Measurements from ENCODE around the gene NR5A2. TPM values are rescaled to one million over a fixed set of nuclear protein-coding genes. Genes with fewer than 3 reads are reported as not detected.

The NR5A2 gene
- total and polyA plus RNA-seq, 7 experiments from 2014 or later, result 0.10 TPM; not detected in 6

GRCh38 chr1:200172311-200172710 lies 144.8 kb downstream of the NR5A2 start:
- no peak overlapping the region for H3K27ac Mint-ChIP-seq
- H3K4me3 Mint-ChIP-seq, result no peak overlapping the region
- Histone ChIP-seq H3K27ac (ENCODE audit: low read depth, low read length) (no peak overlapping the region), H3K9me3 (ENCODE audit: control insufficient read depth in 2 of 3, low read length in 3 of 3) (no peaks in the 10 kb centered on the region), H3K36me3 (ENCODE audit: control insufficient read depth in 2 of 3, insufficient read depth in 3 of 3, low read length in 3 of 3) (no peaks in the 10 kb centered on the region), H3K4me3 (ENCODE audit: low read length) (no peak overlapping the region), H3K27me3 (ENCODE audit: control insufficient read depth in 2 of 2, insufficient read depth in 2 of 2, low read length in 2 of 2) (no peaks in the 10 kb centered on the region), H3K4me1 (ENCODE audit: control insufficient read depth in 2 of 2, insufficient read depth in 2 of 2, low read length in 2 of 2) (no peaks in the 10 kb centered on the region)
- peaks cover 0 to 34% (median 0%) of the 10 kb centered on the region in 5 donors for H3K27me3 Mint-ChIP-seq
- intact Hi-C loops (cut with micrococcal nuclease), result no loop called here
- DNase-seq, result no peak
- H3K36me3 Mint-ChIP-seq, result no peaks in the 10 kb centered on the region
- POLR2A ChIA-PET, result interaction anchor here (1.5 kb wide), 1 partner anchor 18 kb away, joined by 3 read pairs; no protein-coding TSS in a partner anchor
- CTCF ChIA-PET, result no interaction called here
- H3K9me3 Mint-ChIP-seq, result peaks cover 0 to 4% (median 0%) of the 10 kb centered on the region in 11 donors
- ATAC-seq, result no peak
- peaks cover 0 to 4% (median 0%) of the 10 kb centered on the region in 7 donors for H3K4me1 Mint-ChIP-seq

GRCh38 chr1:200173097-200173618 lies 145.6 kb downstream of the NR5A2 start:
- Histone ChIP-seq H3K36me3 (ENCODE audit: control insufficient read depth in 2 of 3, insufficient read depth in 3 of 3, low read length in 3 of 3) (no peaks in the 10 kb centered on the region), H3K27ac (ENCODE audit: low read depth, low read length) (no peak overlapping the region), H3K4me3 (ENCODE audit: low read length) (no peak overlapping the region), H3K27me3 (ENCODE audit: control insufficient read depth in 2 of 2, insufficient read depth in 2 of 2, low read length in 2 of 2) (no peaks in the 10 kb centered on the region), H3K4me1 (ENCODE audit: control insufficient read depth in 2 of 2, insufficient read depth in 2 of 2, low read length in 2 of 2) (no peaks in the 10 kb centered on the region), H3K9me3 (ENCODE audit: control insufficient read depth in 2 of 3, low read length in 3 of 3) (no peaks in the 10 kb centered on the region)
- CTCF ChIA-PET, result no interaction called here
- peaks cover 0 to 30% (median 0%) of the 10 kb centered on the region in 5 donors for H3K27me3 Mint-ChIP-seq
- H3K27ac Mint-ChIP-seq, result no peak overlapping the region
- ATAC-seq (no peak), DNase-seq (no peak)
- peaks cover 0 to 4% (median 0%) of the 10 kb centered on the region in 7 donors for H3K4me1 Mint-ChIP-seq
- POLR2A ChIA-PET, result no interaction called here
- H3K4me3 Mint-ChIP-seq, result no peak overlapping the region
- no peaks in the 10 kb centered on the region for H3K36me3 Mint-ChIP-seq
- intact Hi-C loops (cut with micrococcal nuclease), result no loop called here
- H3K9me3 Mint-ChIP-seq, result peaks cover 0 to 2% (median 0%) of the 10 kb centered on the region in 11 donors

- Mint-ChIP-seq H3K27ac (no peak overlapping the region), H3K27me3 (peaks cover 0 to 25% (median 0%) of the 10 kb centered on the region in 5 donors), H3K4me1 (peaks cover 0 to 4% (median 0%) of the 10 kb centered on the region in 7 donors), H3K9me3 (peaks cover 0 to 2% (median 0%) of the 10 kb centered on the region in 11 donors), H3K4me3 (no peak overlapping the region), H3K36me3 (no peaks in the 10 kb centered on the region)
- Histone ChIP-seq H3K4me1 (ENCODE audit: control insufficient read depth in 2 of 2, insufficient read depth in 2 of 2, low read length in 2 of 2) (no peaks in the 10 kb centered on the region), H3K36me3 (ENCODE audit: control insufficient read depth in 2 of 3, insufficient read depth in 3 of 3, low read length in 3 of 3) (no peaks in the 10 kb centered on the region), H3K4me3 (ENCODE audit: low read length) (no peak overlapping the region), H3K27me3 (ENCODE audit: control insufficient read depth in 2 of 2, insufficient read depth in 2 of 2, low read length in 2 of 2) (no peaks in the 10 kb centered on the region), H3K27ac (ENCODE audit: low read depth, low read length) (no peak overlapping the region), H3K9me3 (ENCODE audit: control insufficient read depth in 2 of 3, low read length in 3 of 3) (no peaks in the 10 kb centered on the region)
- no peak for ATAC-seq
- DNase-seq, result no peak
- POLR2A ChIA-PET, result no interaction called here
- intact Hi-C loops (cut with micrococcal nuclease), result no loop called here
- CTCF ChIA-PET, result interaction anchor here (1.2 kb wide), 1 partner anchor 21 kb away, joined by 3 read pairs; no protein-coding TSS in a partner anchor
Measured at GRCh38 chr1:200174525-200175295, 147.2 kb downstream of the NR5A2 start.

GRCh38 chr1:200176181-200176580 lies 148.7 kb downstream of the NR5A2 start:
- H3K4me3 Mint-ChIP-seq, result no peak overlapping the region
- no peaks in the 10 kb centered on the region for H3K36me3 Mint-ChIP-seq
- peaks cover 0 to 2% (median 0%) of the 10 kb centered on the region in 11 donors for H3K9me3 Mint-ChIP-seq
- ChIA-PET CTCF (no interaction called here), POLR2A (no interaction called here)
- DNase-seq (no peak), ATAC-seq (no peak)
- H3K4me3 ChIP-seq (ENCODE audit: low read length), result no peak overlapping the region
- H3K27ac ChIP-seq (ENCODE audit: low read depth, low read length), result no peak overlapping the region
- H3K9me3 ChIP-seq (ENCODE audit: control insufficient read depth in 2 of 3, low read length in 3 of 3), result no peaks in the 10 kb centered on the region
- H3K27ac Mint-ChIP-seq, result no peak overlapping the region
- no peaks in the 10 kb centered on the region for H3K4me1 ChIP-seq (ENCODE audit: control insufficient read depth in 2 of 2, insufficient read depth in 2 of 2, low read length in 2 of 2)
- peaks cover 0 to 4% (median 0%) of the 10 kb centered on the region in 7 donors for H3K4me1 Mint-ChIP-seq
- no peaks in the 10 kb centered on the region for H3K36me3 ChIP-seq (ENCODE audit: control insufficient read depth in 2 of 3, insufficient read depth in 3 of 3, low read length in 3 of 3)
- peaks cover 0 to 20% (median 7%) of the 10 kb centered on the region in 5 donors for H3K27me3 Mint-ChIP-seq
- H3K27me3 ChIP-seq (ENCODE audit: control insufficient read depth in 2 of 2, insufficient read depth in 2 of 2, low read length in 2 of 2), result no peaks in the 10 kb centered on the region
- intact Hi-C loops (cut with micrococcal nuclease), result no loop called here

- CTCF ChIA-PET, result no interaction called here
Measured at GRCh38 chr1:200176798-200177197, 149.3 kb downstream of the NR5A2 start.

GRCh38 chr1:200178340-200178739 lies 150.8 kb downstream of the NR5A2 start:
- Mint-ChIP-seq H3K9me3 (peaks cover 0 to 2% (median 0%) of the 10 kb centered on the region in 11 donors), H3K4me3 (no peak overlapping the region), H3K36me3 (no peaks in the 10 kb centered on the region), H3K27me3 (peaks cover 0 to 15% (median 7%) of the 10 kb centered on the region in 5 donors), H3K4me1 (peaks cover 0 to 4% (median 0%) of the 10 kb centered on the region in 7 donors), H3K27ac (no peak overlapping the region)
- no peak for ATAC-seq
- ChIA-PET POLR2A (no interaction called here), CTCF (no interaction called here)
- H3K9me3 ChIP-seq (ENCODE audit: control insufficient read depth in 2 of 3, low read length in 3 of 3), result no peaks in the 10 kb centered on the region
- DNase-seq, result no peak
- H3K27ac ChIP-seq (ENCODE audit: low read depth, low read length), result no peak overlapping the region
- intact Hi-C loops (cut with micrococcal nuclease), result no loop called here
- H3K4me3 ChIP-seq (ENCODE audit: low read length), result no peak overlapping the region
- H3K4me1 ChIP-seq (ENCODE audit: control insufficient read depth in 2 of 2, insufficient read depth in 2 of 2, low read length in 2 of 2), result no peaks in the 10 kb centered on the region
- H3K27me3 ChIP-seq (ENCODE audit: control insufficient read depth in 2 of 2, insufficient read depth in 2 of 2, low read length in 2 of 2), result no peaks in the 10 kb centered on the region
- H3K36me3 ChIP-seq (ENCODE audit: control insufficient read depth in 2 of 3, insufficient read depth in 3 of 3, low read length in 3 of 3), result no peaks in the 10 kb centered on the region

More at GRCh38 chr1:200176798-200177197, 149.3 kb downstream of the NR5A2 start:
- Histone ChIP-seq H3K27ac (ENCODE audit: low read depth, low read length) (no peak overlapping the region), H3K4me1 (ENCODE audit: control insufficient read depth in 2 of 2, insufficient read depth in 2 of 2, low read length in 2 of 2) (no peaks in the 10 kb centered on the region), H3K9me3 (ENCODE audit: control insufficient read depth in 2 of 3, low read length in 3 of 3) (no peaks in the 10 kb centered on the region), H3K36me3 (ENCODE audit: control insufficient read depth in 2 of 3, insufficient read depth in 3 of 3, low read length in 3 of 3) (no peaks in the 10 kb centered on the region), H3K4me3 (ENCODE audit: low read length) (no peak overlapping the region), H3K27me3 (ENCODE audit: control insufficient read depth in 2 of 2, insufficient read depth in 2 of 2, low read length in 2 of 2) (no peaks in the 10 kb centered on the region)
- Mint-ChIP-seq H3K27me3 (peaks cover 0 to 17% (median 7%) of the 10 kb centered on the region in 5 donors), H3K36me3 (no peaks in the 10 kb centered on the region), H3K4me3 (no peak overlapping the region), H3K27ac (no peak overlapping the region), H3K4me1 (peaks cover 0 to 4% (median 0%) of the 10 kb centered on the region in 7 donors), H3K9me3 (peaks cover 0 to 2% (median 0%) of the 10 kb centered on the region in 11 donors)
- DNase-seq, result no peak
- no peak for ATAC-seq
- intact Hi-C loops (cut with micrococcal nuclease), result no loop called here
- POLR2A ChIA-PET, result no interaction called here

Measured in naive thymus-derived CD4-positive, alpha-beta T cell (primary cell).